SKM-1 (cell line): ENCODE data around the gene RNF152.

Experiments used
- DNase-seq: peaks from one replicate; lab custom pipeline; 2025; ENCODE audit not compliant: unreplicated experiment; lab: John Stamatoyannopoulos, UW

RNF152 gene

DNA sequence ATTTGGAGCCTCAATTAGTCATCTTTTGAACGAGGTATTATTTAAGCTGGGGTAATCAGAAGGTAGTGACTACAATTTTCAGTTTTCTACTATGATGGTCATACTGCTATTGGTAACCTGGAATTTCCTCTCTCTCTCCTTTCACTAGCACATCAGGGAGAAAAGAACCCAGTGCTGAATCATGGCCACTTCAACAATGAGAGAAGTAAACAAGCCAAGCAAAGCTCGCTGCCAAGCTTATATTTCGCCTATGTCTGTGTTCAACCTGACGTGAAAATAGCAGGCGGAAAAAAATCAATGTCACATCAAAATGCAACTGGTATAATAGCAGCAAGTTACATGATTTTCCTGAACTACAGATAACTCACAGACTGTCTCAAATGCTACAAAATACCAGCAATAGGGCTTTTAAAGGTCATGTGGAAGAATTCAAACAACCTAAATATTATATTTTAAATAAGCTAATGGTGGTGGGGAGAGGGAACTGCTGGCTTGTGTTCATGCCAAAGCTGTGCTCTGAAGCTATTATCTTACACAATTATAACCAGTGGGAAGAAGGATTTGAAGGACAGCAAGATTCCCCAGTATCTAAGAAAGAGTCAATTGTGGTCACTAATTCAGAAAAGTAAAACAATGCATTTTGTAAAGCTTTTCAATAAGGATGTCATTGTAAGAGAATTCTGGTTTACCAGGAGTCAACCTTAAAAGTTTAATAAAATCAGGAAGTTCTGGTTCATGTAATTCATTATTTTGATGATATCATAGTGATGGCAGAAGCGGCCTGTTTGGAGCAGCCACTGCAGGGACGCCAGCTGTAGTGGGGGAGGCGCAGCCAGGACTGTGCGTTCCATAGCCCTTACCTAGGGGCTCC is 38.0 kb downstream of the RNF152 start:
- DNase-seq: no peak

DNA sequence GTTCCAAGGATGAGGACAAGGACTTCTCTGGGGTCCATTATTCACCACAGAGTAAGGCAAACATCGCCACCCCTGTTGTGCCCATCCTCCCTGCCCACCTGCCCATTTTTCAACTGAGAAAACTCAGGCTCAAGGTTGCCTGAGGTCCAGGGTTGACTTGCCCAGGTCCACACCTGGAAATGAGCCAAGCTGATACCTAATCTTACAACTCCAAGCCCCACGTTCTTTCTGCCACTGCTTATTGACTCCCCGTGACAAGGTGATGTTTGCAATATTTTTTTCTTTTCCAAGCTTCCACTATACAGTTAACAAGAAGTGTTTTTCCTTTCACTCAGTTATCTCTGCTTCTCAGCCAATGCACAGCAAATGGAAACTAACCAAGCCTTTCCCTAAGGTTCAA is 39.0 kb downstream of the RNF152 start:
- no peak for DNase-seq

DNA sequence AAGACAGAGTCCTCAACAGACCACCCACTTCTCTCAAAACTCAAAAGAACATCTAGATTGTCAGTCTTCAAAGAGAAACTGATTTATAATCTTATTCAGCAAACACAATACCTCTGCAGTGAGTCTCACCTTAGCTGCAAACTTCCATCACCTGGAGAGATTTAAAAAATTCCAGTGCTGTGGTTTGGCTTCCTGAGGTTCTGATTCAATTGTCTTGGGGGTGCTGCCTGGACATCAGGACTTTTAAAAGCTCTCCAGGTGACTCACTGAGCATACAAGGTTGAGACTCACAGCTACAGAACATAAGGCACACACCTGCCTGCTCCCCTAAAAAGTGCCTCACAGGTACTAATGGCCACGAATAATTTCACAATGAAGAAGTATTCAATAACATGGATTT is 40.3 kb downstream of the RNF152 start:
- no peak for DNase-seq

DNA sequence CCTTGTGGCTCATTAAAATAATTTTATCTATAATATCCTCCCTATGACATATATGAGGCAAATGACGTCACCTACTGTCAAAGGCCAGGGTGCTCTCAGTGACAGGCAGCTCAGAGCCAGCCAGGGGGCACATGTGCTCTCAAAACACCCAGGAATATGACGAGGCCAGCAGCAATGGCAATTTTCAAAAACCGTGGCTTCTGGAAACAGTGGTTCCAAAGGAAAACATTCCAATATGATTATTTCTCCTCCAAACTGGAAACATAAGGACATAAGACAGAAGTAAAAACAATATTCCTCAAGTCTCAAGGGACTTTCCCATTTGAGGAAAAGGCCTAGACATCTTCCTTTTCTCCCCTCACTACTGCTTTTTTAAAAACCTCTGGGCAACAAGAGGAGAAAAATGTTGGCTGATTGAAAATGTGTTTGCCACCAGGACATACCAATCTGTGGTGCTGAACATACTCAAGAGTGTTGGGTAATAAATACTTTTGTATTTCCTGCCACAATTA is 40.8 kb downstream of the RNF152 start:
- DNase-seq: no peak

DNA sequence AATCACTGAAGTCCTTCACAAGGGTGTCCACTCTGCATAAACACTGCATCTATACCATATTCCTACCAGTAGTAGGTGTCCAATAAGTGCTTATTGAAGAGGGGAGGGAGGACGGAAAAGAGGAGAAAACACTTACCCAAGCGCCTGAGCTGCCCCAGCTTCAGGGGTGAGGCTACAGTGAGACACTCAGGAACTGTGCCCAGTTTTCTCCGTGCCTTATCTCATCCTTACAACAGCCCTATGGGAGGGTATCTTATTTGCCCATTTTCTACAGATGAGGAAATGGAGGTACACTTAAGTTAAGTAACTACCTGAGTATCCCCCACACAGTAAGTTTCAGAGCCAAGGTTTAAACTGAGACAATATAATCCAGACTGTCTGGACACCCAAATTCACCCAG is 41.5 kb downstream of the RNF152 start:
- DNase-seq: no peak

DNA sequence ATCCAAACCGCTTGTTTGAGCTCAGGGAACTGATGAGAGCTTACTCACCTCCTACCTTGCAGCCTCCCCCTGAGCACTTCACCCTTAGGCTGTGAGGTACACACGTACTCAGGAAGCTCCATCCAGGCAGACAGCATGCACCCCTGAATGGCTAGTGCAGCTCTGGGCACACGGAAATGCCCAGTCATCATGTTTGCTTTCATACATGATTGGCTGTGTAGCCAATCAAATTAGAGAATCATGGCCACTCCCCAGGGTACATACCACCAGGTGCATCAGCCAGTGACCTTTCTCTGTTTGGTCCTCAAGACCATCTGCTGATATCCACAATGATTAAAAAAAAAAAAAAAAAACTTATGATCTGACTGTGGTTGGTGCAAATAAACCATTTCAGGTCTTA is 42.1 kb downstream of the RNF152 start:
- no peak for DNase-seq

DNA sequence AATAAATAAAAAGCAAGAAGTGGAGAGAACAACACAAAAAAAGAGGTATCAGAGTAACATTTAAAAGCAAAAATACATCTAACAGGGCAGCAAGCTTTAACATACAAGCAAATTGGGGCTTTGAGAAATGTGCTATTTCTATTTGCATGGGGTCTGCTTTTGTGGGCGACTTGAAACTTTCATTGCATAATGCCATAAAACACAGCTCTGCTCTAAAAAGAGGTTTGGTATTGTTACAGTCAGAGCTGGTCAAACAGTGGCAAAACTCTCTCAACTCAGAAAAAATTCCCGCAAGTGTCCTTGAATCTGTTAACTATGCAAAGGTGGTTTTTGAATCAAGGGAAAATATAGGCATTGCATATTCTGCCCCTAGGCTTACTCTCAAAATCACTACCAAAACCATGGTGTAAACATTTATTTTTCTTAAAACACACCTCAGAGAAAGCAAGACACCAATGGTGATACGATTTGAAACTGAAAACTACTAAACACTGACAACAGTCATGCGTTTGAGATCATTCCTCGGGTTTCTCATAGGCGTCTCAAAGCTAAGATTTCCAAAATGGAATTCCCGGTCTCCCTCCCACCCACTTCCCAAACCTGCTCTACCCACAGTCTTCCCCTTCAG is 45.5 kb downstream of the RNF152 start:
- DNase-seq: no peak

DNA sequence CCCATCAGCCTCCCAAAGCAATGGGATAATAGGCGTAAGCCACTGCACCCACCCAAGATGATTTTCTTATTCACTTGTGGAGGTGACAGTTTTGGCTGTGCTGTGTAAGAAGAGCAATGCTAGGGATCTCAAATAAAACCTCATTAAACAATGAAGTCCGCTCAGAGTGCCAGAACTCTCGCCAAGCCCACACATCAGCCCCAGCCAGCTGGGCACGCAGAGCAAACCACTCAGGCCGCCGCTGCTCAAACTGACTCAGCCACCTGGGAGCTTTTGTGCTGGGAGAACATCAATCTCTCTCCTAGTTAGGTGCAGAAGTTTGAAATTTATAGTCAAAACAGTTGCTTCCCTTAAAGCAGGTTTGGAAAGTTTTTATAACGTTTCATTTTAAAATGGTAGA is 47.6 kb downstream of the RNF152 start:
- no peak for DNase-seq

DNA sequence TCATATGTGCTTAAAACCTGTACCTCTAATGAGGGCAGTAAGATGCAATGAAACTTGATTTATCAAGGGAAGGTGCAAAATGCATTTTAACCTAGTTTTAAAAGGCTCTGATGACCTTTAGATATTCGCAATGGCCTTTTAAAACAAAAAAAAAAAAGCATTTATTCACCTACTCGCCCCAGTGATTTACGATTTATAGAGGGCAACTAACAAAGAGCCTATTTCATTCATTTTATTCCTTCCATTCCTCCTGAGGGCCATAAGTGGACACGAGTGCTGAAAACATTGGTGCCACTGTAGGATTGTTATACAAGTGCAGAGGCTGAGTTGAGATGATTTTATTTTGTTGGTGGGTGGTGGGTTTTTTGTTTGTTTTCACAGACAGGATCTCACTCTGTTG is 48.1 kb downstream of the RNF152 start:
- no peak for DNase-seq

DNA sequence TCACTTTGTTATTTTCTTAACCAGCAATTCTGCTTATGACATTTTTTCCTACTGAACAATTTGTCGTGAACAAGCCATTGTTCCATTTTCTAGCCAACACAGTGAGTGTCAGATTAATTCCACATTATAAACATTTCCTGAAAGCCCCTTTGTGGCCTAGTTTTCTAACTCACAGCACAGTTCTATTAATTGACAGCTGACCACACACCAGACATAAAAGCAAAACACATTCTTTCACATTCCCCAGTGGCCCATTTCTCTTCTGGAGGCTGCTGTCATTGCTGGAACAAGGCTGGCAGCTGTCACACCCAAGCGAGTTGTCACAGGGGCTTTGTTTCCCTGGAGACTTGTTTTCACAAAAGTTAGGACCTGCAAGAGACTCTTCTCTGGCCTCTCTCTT is 50.7 kb downstream of the RNF152 start:
- DNase-seq: no peak

DNA sequence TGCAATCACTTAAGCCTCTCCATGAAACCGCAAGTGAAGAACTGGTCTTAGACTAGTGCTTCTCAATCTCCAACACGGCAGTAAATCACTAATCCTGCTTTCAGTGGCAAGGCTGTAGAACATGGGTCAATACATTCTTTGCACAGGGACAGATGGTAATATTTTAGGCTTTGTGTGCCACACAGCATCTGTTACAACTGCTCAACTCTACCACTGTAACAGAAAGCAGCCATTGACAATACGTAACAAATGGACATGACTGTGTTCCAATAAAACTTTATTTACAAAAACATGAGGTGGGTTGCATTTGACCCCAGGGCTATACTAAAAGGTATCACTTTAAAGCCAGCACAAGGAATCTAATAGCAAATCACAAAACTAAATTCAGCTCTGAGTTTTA is 51.1 kb downstream of the RNF152 start:
- DNase-seq: no peak

DNA sequence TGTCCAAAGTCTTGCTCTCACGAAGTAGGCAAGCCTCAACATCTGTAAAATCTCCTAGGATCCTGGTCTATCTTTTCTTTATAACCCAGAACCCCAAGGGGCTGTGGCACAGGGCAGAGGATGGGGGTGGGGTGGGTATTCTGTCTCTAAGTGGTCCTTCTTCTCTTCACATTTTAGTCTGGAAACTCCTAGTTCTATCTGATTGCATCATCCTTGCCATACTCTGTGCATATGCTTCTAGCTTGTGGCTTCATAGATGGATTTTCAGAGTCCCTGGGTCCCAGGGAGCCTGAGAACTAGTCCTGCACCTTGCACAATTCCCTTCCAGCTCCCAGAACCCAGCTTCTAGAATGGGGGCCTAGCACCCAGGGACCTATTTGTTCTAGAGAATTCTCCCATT is 52.5 kb downstream of the RNF152 start:
- DNase-seq: no peak

DNA sequence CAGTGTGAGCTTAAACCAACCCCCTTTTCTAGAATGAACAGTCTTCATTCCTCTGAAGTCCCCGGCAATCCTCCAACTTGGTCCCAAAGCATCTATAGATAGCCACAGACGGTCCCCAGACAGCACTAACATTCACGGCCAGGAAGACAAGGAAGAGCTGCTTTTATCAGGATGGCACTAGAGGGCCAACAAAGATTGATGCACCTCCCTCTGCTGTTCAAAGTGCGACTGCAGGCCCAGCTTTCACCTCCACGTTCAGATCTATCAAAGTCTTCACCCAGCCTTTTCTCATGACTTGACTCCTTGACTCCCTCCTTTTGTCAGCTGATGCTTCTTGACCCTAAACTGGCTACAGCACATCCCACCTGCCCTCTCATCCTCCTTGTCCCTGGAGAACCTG is 54.3 kb downstream of the RNF152 start:
- DNase-seq: no peak

DNA sequence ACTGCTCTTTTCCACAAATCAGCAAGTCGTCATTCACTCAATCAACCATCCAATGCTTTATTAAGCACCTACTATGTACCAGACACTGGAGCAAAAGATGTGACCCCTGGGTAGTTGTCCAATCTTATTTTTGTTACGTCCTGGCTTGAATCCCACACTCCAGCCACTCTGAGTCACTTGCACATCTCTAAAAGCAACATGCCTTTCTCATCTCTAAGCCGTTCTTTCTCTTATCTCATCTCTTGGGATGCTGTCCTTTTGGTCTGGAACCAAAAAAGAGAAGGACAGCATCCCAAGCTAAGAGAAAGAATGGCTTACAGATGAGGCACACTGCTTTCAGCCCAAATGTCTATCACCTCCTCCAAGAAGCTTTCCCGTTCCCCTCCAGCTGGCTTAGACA is 58.8 kb downstream of the RNF152 start:
- no peak for DNase-seq

DNA sequence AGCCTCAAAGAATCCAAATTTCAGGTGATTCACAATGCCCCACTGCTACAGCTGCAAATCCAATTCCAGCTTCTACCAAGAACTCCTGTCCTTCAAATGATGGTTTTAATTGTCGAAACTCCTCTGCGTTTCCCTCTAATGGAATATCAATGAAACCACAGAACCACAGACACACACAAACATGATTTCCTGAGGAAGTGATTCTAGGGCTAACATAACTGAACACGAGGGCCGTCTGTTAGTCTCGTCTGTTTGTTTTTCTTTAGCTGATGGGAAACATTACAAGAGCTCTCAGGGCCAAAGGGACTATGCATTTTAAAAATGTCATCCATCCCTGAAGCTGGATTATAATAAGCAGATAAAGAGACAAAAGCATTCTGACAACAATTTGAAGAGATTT is 59.4 kb downstream of the RNF152 start:
- no peak for DNase-seq

DNA sequence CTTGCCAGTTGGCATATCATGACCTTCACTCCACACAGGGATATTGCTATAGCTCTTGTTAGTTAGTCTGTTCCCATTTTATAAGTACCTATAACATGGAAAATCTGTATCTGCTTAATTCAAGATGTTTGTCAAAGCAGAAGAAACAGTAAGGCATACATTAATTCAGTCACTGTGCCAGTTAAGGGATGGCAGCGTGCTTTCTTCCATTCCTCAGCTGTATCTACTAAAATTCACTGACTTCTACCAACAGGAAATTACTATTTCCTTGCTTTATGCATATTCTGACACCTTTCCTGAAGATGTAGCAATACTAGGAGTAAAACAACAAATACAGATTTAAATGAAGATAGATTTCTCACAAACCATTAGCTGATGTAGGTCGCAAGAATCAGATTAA is 59.9 kb downstream of the RNF152 start:
- DNase-seq: no peak

DNA sequence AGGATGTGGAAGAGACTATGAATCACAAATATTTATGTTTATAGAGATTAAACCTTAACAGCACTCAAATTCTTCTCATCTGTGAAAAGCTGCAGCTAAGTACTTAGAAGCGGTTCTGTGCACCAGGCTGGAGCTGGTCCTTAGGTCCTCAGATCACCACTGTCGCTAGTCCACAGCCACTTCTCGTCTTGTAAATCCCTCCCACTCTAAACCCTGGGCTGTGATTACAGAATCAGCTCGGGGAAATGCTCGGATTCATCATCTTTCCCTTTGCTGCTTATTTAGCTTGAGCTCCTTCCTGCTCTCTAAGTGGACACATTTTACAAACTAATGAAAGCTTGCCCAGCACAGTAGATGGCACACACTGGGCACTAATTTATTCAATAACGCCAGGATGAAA is 61.7 kb downstream of the RNF152 start:
- no peak for DNase-seq

DNA sequence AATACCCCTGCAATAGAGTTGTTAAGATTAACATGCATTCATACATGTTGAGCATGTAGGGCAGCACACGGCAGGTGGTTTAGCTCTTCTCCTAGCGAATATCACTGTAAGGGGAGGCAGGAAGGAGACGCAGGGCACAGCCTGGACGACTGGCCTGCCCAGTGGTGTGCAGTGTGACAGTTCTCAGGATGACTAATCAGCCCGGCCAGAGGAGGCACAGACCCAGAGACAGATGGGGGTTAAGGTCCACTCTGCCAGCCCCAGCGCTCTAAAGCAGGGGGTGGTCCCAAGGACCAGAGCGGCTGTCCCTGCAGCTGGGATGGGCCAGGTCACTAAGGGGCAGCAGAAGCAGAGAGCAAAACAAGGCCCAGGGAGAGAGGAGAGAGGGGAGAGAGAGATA is 63.7 kb downstream of the RNF152 start:
- DNase-seq: no peak

DNA sequence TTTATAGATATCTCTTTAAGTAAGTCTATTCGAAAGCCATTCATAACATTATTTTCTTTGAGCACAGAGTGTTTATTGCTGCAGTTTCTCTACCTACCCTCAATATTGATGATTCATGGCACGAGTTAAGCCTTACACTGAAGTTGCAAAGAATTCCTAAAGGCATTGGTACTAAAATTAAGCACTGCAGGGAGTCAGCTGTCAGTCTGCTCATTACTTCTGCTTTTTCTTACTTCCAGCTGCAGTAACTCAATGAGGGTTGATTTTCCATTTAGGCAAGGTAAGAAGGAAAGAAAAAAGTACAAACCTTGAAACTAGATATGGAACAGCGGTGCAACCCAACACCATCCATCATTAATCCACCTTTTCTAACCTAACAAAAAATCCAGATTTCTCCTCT is 65.2 kb downstream of the RNF152 start:
- DNase-seq: no peak

DNA sequence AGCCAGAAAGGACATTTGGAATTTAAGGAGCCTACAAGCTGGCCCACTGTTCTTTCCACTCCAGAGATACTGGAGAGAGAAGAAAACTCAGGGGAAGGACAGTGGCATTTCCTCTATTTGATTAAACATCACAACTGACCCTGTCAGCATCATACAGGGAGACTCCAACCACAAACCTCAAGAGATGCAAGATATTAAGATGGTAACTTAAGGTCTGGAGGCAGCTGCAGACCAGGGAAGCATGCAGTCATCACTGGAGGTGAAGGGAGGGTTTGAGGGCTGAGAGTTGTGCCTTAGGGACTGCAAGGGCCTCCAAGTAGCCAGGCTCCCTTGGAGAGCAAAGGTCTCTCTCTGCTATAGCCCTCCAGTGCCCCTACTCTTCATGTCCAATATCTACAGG is 67.4 kb downstream of the RNF152 start:
- DNase-seq: no peak

DNA sequence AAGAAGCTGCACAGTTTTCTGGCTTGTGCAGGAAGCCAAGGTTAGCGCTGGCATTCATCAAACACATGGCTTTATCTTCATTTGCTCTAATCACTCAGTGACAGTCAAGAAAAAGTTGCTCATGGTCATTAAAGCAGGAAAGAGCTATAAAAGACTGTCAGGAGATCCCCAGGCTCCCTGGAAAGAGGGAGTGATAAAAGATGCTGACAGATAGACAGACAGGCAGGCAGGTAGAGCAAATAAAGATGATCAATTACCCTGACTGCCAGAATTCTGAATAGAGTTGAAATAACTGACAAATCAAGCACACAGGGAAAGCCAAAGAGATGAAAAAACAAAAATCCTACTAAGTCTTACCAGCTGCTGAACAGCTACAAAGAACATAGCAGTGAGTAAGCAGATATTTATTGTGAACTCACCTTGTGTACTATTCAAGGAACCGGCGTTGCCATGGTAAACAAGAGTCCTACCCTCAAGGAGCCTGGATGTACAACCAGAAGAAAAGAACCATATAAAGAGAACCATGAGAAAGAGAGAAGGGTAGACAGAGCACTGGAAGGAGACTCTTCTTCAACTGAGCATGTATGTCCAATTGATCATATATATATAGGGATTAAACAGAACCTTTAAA is 68.0 kb downstream of the RNF152 start:
- no peak for DNase-seq

DNA sequence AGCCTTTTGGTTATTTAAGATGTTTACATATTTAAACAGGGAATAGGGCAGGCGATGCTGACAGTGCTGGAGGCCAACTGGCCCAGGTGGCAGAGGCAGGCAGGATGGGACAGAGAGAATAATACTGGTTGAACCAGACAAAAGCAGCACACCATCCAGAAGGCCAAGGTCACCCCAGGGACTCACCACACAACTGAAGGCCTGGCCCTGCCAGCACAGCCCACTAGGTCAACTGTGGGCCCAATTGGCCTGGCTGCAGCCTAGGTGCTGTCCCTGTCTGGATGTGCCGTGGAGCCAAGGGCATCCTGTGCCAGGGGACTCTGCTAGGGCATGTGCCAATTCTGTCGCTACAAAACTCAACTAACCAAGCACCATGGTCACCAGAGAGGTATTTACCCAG is 69.2 kb downstream of the RNF152 start:
- no peak for DNase-seq
